Naive B cell (primary cell): ENCODE data around the gene PACRG. TPM values are rescaled to one million over a fixed set of nuclear protein-coding genes. Genes with fewer than 3 reads are reported as not detected.

Experiments used
- ATAC-seq, 2 donors: fragments of 150-1000 bp; cut with Tn5 transposase; 2 replicates each; pipeline ENCODE4 v1.10.0; 2021; ENCODE audit warnings: low read depth in 2 of 2, mild to moderate bottlenecking in 2 of 2, moderate library complexity in 2 of 2
- DNase-seq: peaks from one replicate; pipeline ENCODE4 v3.0.0; 2022
- H3K27ac Mint-ChIP-seq, 6 donors: one replicate each; pipeline ENCODE4 v1.8.0; 2020 to 2022; ENCODE audit warnings: mild to moderate bottlenecking in 6 of 6, mixed read lengths in 6 of 6, moderate library complexity in 5 of 6, inconsistent platforms in 2 of 6
- H3K27me3 Mint-ChIP-seq, 3 donors: one replicate each; pipeline ENCODE4 v1.8.0; 2021 to 2022; ENCODE audit warnings: mixed read lengths in 3 of 3, mild to moderate bottlenecking in 1 of 3
- H3K36me3 Mint-ChIP-seq, 2 donors: one replicate each; pipeline ENCODE4 v1.8.0; 2020 to 2022; ENCODE audit warnings: mixed read lengths in 2 of 2, inconsistent platforms in 1 of 2, mild to moderate bottlenecking in 1 of 2
- H3K4me1 Mint-ChIP-seq, 3 donors: one replicate each; pipeline ENCODE4 v1.8.0; 2020 to 2022; ENCODE audit warnings: mixed read lengths in 3 of 3, inconsistent platforms in 1 of 3, mild to moderate bottlenecking in 1 of 3, moderate library complexity in 1 of 3
- H3K4me3 Mint-ChIP-seq, 8 donors: one replicate each; pipeline ENCODE4 v1.8.0; 2020 to 2022; ENCODE audit warnings: mild to moderate bottlenecking in 8 of 8, mixed read lengths in 8 of 8, moderate library complexity in 8 of 8, inconsistent platforms in 2 of 8
- H3K9me3 Mint-ChIP-seq, 7 donors: one replicate each; pipeline ENCODE4 v1.8.0; 2020 to 2022; ENCODE audit warnings: mixed read lengths in 7 of 7, mild to moderate bottlenecking in 5 of 7, inconsistent platforms in 2 of 7, moderate library complexity in 1 of 7
- polyA plus RNA-seq, 6 donors: library from polyadenylated mRNA; unstranded; fragments of 300-500 nt; fragmentation: Illumina TruSeq; gene quantifications; one replicate each; pipeline ENCODE4 v1.2.3, GENCODE V29; 2021; ENCODE audit warnings: low read depth in 6 of 6

Gene PACRG
- polyA plus RNA-seq, 6 donors from 2014 or later = not detected

DNA sequence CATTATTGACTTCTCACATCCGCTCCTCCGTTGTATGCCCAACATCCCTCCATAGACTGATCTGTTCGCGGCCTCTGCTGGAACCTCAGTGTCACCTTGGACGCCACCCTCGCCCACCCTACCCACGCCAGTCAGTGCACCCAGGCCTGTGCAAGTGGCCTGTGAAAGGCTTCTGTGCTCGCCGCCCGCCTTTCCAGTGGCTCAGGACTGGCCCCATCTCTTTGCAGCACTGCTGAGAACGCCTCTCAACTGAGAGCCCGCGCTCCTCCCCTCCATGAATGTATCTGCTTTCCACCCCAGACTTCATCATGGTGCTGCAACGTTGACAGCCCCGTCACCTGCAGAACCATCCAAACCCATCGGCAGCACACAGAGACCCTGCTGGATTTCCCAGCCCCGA lies 459.4 kb downstream of the PACRG start:
- Mint-ChIP-seq H3K9me3 (no peaks in the 10 kb centered on the region), H3K4me1 (peaks cover 0 to 3% (median 0%) of the 10 kb centered on the region in 3 donors), H3K36me3 (no peaks in the 10 kb centered on the region), H3K4me3 (no peak overlapping the region), H3K27me3 (peaks cover 0 to 13% (median 0%) of the 10 kb centered on the region in 3 donors), H3K27ac (no peak overlapping the region)
- ATAC-seq = no peak
- no peak for DNase-seq

DNA sequence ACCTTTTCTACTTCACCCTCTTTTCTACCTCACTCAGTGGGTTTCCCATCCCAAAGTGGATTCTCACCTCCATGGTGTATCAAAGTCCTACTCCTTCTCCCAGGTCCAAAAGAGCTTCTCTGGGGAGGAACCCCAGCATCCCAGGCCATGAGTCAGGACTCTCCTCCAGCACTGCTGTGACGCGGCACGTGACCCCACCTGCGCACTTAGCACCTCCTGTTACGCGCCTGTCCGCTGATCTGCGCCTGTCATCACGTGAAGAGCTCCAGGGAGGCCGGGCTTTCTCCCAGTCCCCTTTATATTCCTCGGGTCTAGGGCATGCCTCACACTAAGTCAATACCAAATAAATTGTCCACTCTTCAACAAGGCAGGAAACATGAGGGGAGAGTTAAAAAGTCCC lies 459.8 kb downstream of the PACRG start:
- Mint-ChIP-seq H3K27me3 (peaks cover 0 to 13% (median 0%) of the 10 kb centered on the region in 3 donors), H3K9me3 (no peaks in the 10 kb centered on the region), H3K4me3 (no peak overlapping the region), H3K4me1 (peaks cover 0 to 3% (median 0%) of the 10 kb centered on the region in 3 donors), H3K36me3 (no peaks in the 10 kb centered on the region), H3K27ac (peak overlapping the region in 1 of 6 donors; percentile 6)
- DNase-seq = no peak
- no peak for ATAC-seq

DNA sequence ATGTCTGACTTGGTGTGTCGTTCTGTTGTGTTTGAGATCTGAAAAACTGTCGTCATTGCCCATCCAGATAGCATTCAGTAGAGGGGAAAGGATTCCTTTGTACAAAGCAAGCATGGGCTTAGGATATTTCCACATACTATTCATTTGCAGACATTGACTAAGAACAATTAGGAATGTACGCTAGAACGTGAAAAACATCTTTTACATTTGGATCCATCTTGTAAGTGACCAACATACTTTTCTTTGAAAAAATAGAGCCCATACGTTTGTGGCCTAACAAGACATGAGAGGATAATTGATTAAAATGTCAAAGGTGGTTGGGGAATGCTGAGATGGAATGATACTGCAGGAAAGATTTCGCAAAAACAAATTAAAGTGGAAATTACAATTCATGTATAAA lies 461.0 kb downstream of the PACRG start:
- no peak for DNase-seq
- no peaks in the 10 kb centered on the region for H3K36me3 Mint-ChIP-seq
- H3K27me3 Mint-ChIP-seq = peaks cover 0 to 8% (median 0%) of the 10 kb centered on the region in 3 donors
- no peak overlapping the region for H3K4me3 Mint-ChIP-seq
- H3K4me1 Mint-ChIP-seq = peaks cover 0 to 3% (median 0%) of the 10 kb centered on the region in 3 donors
- H3K27ac Mint-ChIP-seq = no peak overlapping the region
- ATAC-seq = no peak
- H3K9me3 Mint-ChIP-seq = no peaks in the 10 kb centered on the region

DNA sequence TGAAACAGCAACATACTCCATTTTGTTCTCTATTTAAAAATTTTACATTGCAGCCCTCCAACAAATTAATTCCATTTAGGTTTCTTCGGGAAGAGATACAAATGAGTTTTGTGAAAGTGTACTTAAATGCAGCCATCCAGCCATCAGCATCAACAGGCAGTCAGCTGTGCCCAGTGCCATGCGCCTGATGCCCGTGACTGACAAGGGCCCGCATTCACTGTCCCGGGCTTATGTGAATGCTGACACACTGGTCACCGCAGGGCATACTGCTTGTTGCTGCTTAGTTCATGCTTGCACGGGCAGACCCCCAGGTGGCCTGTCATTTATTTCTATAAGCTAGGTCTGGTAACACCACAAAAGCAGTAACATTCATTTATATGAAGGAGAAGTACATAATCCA lies 461.8 kb downstream of the PACRG start:
- no peak for DNase-seq

DNA sequence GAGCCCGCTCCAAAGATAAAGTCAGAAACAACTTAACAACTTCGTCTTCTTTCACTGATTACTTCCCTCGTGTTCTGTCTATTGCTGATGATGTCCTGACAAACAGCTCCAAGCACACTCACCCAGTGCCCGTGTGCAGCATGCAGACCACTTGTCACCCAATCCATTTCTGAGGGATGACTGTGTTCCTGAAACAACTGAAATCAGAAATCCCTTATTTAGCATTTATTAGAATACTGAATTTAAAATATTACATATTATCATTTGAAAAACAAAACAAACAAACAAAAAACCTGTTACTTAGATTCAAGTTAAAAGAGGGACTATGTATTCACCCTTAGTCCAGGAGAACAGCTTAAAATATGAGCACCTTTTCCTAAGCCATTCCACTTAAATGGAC lies 463.0 kb downstream of the PACRG start:
- H3K36me3 Mint-ChIP-seq = no peaks in the 10 kb centered on the region
- H3K4me3 Mint-ChIP-seq = no peak overlapping the region
- DNase-seq (no peak), ATAC-seq (no peak)
- no peak overlapping the region for H3K27ac Mint-ChIP-seq
- peaks cover 0 to 9% (median 0%) of the 10 kb centered on the region in 3 donors for H3K27me3 Mint-ChIP-seq
- no peaks in the 10 kb centered on the region for H3K9me3 Mint-ChIP-seq
- H3K4me1 Mint-ChIP-seq = peaks cover 0 to 3% (median 0%) of the 10 kb centered on the region in 3 donors

More for the DNA sequence above, 461.8 kb downstream of the PACRG start:
- no peak for ATAC-seq
- no peaks in the 10 kb centered on the region for H3K9me3 Mint-ChIP-seq
- peaks cover 0 to 8% (median 0%) of the 10 kb centered on the region in 3 donors for H3K27me3 Mint-ChIP-seq
- peaks cover 0 to 3% (median 0%) of the 10 kb centered on the region in 3 donors for H3K4me1 Mint-ChIP-seq
- no peak overlapping the region for H3K27ac Mint-ChIP-seq
- H3K4me3 Mint-ChIP-seq = no peak overlapping the region
- H3K36me3 Mint-ChIP-seq = no peaks in the 10 kb centered on the region

DNA sequence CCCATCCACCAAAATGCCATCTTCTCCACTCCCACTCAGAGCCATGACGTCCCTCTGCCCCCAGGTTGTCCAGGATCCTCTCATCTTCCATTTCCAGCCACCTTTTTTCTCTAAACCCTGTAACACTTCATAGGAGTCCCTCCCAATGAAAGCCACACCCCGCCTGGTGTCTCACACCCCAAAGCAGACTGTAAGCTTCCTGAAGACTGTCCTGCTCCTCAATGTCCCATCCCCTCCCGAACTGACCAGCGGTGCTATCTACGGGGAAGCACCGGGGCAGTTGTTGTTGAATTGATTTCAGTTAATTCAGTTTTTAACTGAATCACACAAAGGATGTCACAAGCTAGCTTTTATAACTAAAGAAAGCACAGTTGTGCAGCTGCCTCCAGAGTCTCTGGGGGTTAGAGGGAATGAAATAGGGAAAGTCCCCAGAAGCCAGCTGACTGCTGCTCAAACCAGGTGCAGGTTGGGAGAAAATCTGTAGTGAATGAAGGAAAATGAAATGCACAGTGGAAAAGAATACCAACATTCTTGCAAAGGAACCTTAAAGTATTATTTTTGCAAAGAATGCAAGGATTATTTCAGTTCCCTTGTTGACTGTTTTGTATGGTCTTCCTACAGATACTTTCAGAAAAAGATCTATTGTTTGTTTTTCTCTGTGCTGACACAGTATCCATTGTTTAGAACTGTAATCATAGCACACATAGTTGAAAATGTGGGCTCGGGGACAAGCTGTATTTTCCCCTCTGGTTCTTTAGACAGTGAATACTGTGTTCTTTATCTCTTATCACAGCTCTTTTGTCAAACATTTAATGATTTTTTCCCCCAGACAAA lies 464.1 kb downstream of the PACRG start:
- H3K27ac Mint-ChIP-seq = no peak overlapping the region
- H3K36me3 Mint-ChIP-seq = no peaks in the 10 kb centered on the region
- no peaks in the 10 kb centered on the region for H3K9me3 Mint-ChIP-seq
- no peak for DNase-seq
- H3K27me3 Mint-ChIP-seq = peaks cover 0 to 16% (median 0%) of the 10 kb centered on the region in 3 donors
- peaks cover 0 to 3% (median 0%) of the 10 kb centered on the region in 3 donors for H3K4me1 Mint-ChIP-seq
- H3K4me3 Mint-ChIP-seq = no peak overlapping the region
- ATAC-seq = no peak

DNA sequence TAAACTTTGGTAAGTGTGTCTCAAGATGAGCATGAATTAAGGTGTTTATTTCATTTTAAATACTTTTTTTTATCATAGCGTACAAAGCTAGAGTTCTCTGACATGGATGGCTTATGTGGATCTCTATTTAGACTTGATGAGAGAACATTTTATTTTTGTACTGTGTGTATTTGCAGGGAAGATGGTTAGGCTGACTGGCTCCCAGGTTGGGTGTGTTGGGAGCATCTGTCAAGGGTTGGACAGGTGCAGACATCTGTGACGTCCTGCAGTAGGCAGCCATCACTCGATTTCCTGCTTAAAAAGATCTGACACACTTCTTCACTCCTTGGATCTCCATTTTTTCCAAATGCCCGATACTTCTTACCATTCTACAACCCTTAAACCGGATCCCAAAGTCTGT lies 464.8 kb downstream of the PACRG start:
- no peak overlapping the region for H3K27ac Mint-ChIP-seq
- H3K4me1 Mint-ChIP-seq = peaks cover 0 to 3% (median 0%) of the 10 kb centered on the region in 3 donors
- ATAC-seq (no peak), DNase-seq (no peak)
- no peaks in the 10 kb centered on the region for H3K36me3 Mint-ChIP-seq
- H3K27me3 Mint-ChIP-seq = peaks cover 0 to 16% (median 0%) of the 10 kb centered on the region in 3 donors
- no peak overlapping the region for H3K4me3 Mint-ChIP-seq
- H3K9me3 Mint-ChIP-seq = no peaks in the 10 kb centered on the region

DNA sequence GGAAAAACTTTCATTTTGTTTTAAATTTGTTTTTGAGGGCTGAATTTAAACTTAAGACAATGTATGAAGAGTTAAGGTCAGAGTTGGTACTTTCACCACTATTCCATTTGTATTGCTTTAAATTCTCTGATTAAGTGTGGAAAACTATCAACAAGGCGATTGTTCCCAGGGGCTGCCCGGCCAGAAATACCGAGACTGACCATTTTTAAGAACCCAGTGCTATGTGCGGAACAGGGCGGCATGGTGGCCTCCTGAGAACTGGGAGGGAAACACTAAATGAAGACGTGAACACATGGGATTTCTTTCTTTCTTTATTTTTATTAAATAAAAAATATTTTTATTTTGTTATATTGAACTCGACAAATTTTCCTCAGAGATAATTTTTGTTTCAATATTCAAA lies 465.6 kb downstream of the PACRG start:
- H3K27me3 Mint-ChIP-seq = peaks cover 0 to 16% (median 0%) of the 10 kb centered on the region in 3 donors
- H3K4me1 Mint-ChIP-seq = peaks cover 0 to 3% (median 0%) of the 10 kb centered on the region in 3 donors
- no peak for DNase-seq
- H3K9me3 Mint-ChIP-seq = no peaks in the 10 kb centered on the region
- no peaks in the 10 kb centered on the region for H3K36me3 Mint-ChIP-seq
- H3K27ac Mint-ChIP-seq = no peak overlapping the region
- H3K4me3 Mint-ChIP-seq = no peak overlapping the region
- ATAC-seq = no peak

DNA sequence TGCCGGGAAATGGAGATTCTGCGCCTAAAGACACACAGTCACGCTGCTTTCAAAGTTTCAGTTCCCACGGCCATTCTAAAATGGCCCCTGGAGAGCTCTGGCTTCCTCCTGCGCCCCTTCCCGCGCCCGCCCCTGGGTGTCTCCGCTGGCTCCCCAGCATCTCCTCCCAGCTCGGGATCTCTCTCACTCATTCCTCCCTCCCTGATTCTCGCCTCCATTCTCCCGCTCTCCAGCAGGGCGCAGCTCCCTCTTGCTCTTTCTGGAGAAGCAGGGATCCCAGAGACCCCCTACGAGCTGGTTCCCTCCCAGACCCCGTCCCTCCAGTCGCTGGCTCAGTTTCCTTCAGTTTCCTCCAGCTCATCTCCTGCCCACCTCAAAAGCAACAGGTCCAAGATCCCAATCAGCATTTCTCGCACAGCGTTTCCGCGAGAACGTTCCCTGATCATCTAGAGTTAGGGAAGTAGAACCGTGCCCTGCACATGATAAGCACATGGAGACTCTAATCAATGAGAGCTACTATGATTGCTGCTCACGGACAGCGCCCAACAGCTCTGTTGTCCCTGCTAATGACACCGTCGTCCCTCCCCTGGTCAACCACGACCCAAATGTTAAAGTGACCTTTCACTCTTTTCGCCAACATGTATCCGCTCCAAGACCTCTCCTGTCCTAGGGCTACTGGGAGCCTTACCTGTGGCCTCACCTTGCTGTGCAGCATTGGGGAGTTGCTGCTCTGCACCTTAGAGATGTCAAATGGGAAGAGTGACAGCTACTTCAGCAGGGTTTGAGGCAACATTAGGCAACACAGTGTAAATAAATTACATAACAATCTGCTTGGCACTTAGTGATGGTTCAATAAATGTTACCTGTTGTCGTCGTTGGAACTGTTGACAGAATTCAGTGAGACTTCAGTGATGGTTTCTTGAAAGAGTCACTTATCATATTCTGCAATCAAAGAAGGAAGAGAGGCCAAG lies 468.2 kb downstream of the PACRG start:
- peaks cover 0 to 2% (median 0%) of the 10 kb centered on the region in 7 donors for H3K9me3 Mint-ChIP-seq
- no peaks in the 10 kb centered on the region for H3K36me3 Mint-ChIP-seq
- H3K27ac Mint-ChIP-seq = no peak overlapping the region
- H3K4me3 Mint-ChIP-seq = no peak overlapping the region
- DNase-seq (no peak), ATAC-seq (no peak)
- H3K27me3 Mint-ChIP-seq = peaks cover 0 to 16% (median 0%) of the 10 kb centered on the region in 3 donors
- peaks cover 0 to 3% (median 0%) of the 10 kb centered on the region in 3 donors for H3K4me1 Mint-ChIP-seq

DNA sequence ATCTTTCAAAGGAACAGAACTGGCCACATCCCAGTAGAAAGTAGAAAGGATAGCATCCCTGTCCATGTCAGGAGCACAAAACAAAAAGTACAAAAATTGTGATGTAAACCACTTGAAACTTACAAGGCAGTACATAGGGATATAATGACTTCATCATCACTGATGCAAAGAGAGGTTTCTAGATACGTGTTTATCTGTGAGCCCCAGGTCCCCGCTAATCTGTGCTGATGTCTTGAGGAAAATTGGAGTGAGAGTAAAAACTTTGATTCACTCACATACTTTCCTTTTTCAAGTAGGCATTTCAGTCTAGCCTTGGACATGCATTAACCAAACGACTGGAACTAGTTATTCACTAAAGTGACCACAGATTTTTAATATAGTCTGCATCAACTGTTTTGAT lies 470.1 kb downstream of the PACRG start:
- H3K27me3 Mint-ChIP-seq = peaks cover 0 to 17% (median 4%) of the 10 kb centered on the region in 3 donors
- peaks cover 0 to 2% (median 0%) of the 10 kb centered on the region in 7 donors for H3K9me3 Mint-ChIP-seq
- DNase-seq (no peak), ATAC-seq (no peak)
- H3K27ac Mint-ChIP-seq = no peak overlapping the region
- H3K4me3 Mint-ChIP-seq = no peak overlapping the region
- no peaks in the 10 kb centered on the region for H3K36me3 Mint-ChIP-seq
- no peaks in the 10 kb centered on the region for H3K4me1 Mint-ChIP-seq

DNA sequence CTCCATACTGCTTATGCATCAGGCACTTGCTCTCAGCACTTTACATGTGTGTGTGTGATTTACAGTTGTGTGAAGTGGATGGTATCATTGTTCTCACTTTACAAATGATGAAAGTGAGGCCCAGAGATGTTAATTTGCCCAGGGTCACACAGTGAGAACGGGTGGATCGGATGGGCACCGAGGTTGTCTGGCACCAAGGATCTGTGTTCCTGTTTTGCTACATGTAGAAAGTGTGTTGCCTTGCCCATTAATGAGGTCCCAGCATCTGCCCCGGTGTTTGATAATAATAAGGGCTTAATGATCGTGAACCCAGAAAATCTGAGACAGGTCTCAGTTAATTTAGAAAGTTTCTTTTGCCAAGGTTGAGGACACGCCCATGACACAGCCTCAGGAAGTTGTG lies 470.6 kb downstream of the PACRG start:
- Mint-ChIP-seq H3K9me3 (peaks cover 0 to 2% (median 0%) of the 10 kb centered on the region in 7 donors), H3K27me3 (peaks cover 0 to 17% (median 6%) of the 10 kb centered on the region in 3 donors), H3K27ac (no peak overlapping the region), H3K4me3 (no peak overlapping the region), H3K4me1 (no peaks in the 10 kb centered on the region), H3K36me3 (no peaks in the 10 kb centered on the region)
- no peak for DNase-seq
- ATAC-seq = no peak

DNA sequence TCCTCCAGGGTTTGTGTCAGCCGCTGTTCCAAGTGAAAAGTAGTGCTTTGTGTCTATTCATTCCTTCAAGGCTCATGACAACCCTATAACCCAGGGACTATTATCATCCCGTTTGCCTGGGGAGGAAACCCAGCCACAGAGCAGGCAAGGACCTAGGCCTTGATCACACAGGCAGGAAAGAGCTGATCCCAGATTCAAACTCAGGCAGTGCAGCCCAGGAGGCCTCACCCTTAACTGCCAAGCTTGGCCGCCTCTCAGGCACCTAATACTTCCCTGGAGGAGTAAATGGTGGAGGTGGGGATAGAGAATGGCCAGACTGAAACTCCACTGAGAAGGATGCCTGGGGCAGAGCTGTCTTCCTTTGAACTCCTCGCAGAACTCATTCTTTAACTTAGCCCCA lies 471.6 kb downstream of the PACRG start:
- H3K36me3 Mint-ChIP-seq = no peaks in the 10 kb centered on the region
- H3K27ac Mint-ChIP-seq = peak overlapping the region in 1 of 6 donors; percentile 18
- ATAC-seq (no peak), DNase-seq (no peak)
- H3K4me1 Mint-ChIP-seq = no peaks in the 10 kb centered on the region
- H3K27me3 Mint-ChIP-seq = peaks cover 0 to 17% (median 6%) of the 10 kb centered on the region in 3 donors
- H3K9me3 Mint-ChIP-seq = peaks cover 0 to 4% (median 0%) of the 10 kb centered on the region in 7 donors
- no peak overlapping the region for H3K4me3 Mint-ChIP-seq

DNA sequence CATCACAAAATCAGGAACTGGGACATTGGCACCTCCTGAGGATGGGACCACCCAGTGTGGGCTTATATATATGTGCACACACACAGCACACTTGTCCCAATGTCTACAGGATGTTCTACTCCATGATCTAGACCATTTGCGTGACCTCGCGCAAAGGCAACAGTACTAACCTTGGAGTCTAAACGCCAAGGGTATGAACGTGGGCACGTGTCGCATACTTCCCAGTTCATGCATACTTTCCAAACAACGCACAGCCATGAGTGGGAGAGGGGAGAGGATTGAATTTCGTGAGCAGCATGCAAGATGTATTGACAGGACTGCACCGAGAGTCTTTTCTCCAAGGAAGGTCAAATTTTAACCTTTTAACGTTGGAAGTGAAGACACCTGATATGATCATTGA lies 472.5 kb downstream of the PACRG start:
- Mint-ChIP-seq H3K36me3 (no peaks in the 10 kb centered on the region), H3K27me3 (peaks cover 0 to 17% (median 6%) of the 10 kb centered on the region in 3 donors), H3K4me1 (no peaks in the 10 kb centered on the region), H3K27ac (no peak overlapping the region), H3K4me3 (no peak overlapping the region), H3K9me3 (peaks cover 0 to 5% (median 2%) of the 10 kb centered on the region in 7 donors)
- DNase-seq (no peak), ATAC-seq (no peak)
